Fibroblast of peridontal ligament (primary cell): ENCODE data around the gene TMEM69.
A peak's percentile ranks its signal among the peaks of the same experiment; 100 is the strongest.
"Not testable (repeated sequence)": the region's sequence is repeated elsewhere in the genome, so short reads cannot be mapped to it uniquely, and the experiment has no call there.

Experiments used
- DNase-seq: peaks from one replicate; pipeline ENCODE4 v3.0.0-alpha.2; 2010; ENCODE audit errors: extremely low read depth

The TMEM69 gene, protein sequence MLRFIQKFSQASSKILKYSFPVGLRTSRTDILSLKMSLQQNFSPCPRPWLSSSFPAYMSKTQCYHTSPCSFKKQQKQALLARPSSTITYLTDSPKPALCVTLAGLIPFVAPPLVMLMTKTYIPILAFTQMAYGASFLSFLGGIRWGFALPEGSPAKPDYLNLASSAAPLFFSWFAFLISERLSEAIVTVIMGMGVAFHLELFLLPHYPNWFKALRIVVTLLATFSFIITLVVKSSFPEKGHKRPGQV

DNA sequence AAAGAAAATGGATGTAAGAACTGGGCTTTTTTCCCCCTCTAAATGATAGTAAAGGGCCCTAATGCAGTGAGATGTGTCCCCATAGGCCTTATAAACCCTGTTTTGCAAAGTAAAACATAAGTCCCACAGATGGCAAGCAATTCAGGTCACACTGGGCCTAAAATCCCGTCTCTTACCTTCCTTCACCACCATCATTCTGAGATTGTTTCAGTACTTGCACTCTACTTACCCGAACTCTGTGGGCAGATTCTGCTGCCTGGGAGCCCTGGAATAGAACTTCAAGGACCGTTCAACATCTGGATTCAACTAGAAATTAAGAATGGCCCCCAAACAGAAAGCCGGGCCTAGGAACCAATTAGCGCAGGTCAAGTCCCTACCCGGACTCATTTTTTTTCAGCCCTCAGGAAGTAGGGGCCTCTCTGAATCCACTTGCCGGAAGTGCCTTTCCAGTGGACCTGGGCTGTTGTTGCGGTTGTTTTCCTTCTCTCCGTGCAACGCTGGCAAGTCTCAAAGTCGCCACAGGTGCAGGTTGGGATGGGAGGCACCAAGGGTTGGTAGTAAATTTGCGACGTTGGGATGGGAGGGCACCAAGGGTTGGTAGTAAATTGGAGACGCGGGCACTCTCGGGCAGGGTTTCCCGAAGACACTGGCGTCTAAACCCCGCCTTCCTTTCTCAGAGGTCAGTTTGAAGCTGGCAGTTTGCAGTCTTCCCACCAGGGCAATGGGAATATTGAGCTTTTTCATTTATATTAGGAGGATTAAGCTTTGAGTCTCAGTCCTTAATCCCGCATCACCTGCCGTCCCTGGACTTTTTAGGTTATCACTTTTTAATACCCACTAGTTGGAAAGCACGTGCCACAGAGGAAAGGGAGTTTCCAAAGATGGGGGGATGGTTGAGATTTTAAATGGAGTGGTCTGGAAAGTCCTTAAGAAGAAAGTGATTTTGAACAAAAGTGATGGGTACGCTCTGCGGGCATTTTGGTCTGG lies at the start of gene TMEM69:
Gene TMEM69, plus strand, starts transcription at position 428 of the 987 bp plus-strand sequence. CDS start 2,888 bp downstream, outside the sequence.
- DNase-seq: peak; percentile 96

DNA sequence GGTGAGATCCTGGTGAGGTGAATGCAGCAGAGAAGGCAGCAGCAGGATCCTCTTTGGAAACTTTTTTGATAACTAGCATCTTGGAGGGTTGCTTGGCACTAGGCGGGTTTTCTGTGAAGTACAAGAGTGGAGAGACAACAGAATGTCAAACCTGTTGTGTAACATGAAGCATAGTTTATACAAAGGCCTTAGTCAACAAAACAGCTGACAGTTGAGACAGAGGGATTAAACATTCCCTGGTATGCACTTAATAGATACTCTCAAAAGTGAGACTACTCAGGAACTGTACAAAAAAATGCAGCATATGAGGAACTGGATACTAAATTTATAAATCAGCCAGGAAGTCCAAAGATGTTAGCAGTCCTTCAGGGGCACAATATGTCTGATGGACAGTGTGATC lies 47.7 kb upstream of the TMEM69 start:
- DNase-seq: no peak

DNA sequence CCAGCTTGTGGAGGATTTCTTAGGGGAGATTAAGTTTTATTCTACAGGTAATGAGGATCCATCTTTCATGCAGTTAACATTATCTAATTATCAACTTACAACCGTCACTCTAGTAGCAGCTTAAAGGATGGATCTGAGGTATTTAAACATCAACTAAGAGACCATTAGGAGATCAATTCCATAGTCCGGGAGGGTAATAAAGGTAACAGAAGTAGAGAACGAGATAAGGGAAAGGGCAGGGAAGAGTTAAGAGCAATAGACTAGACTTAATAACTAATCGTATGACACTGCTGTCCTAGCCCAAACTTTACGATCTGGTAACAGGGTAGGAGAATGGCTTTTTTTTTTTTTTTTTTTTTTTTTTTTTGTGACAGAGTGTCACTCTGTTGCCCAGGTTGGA lies 44.7 kb upstream of the TMEM69 start:
- DNase-seq: no peak

DNA sequence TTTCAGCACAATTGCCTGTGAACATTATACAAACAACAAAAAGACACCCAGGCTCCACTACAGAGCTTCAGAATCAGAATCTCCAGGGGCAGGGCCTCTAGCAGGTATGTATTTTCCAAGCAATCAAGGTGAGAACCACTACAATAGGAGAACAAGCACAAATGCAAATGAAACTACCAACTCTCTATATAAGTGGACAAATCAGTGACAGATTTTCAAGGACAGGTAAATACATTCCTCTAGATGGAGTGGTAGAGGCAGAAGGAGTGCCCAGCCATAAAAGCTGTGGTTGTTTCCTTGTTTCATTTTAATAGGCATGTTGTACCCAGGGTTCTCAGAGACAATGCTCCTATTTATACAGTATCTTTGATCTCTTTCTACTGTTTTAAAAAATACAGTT lies 44.0 kb upstream of the TMEM69 start:
- no peak for DNase-seq

DNA sequence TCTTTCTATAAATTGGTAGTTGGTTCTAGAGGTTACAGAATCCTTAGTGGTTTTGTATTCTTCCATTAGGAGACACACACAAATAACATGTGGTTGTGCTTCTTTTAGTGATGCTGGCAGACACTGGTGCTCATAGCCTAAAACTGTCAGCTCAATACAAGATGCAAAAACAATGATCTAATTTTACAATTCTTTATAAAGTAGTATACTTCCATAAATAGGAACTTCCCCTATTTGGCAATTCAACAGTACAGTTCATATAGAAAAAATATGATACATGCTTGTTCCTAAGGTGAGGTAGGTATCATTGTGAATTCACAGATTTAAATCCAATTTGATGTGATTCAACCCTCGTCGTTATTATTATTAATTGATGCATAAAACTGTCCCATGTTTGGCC lies 43.3 kb upstream of the TMEM69 start:
- no peak for DNase-seq

DNA sequence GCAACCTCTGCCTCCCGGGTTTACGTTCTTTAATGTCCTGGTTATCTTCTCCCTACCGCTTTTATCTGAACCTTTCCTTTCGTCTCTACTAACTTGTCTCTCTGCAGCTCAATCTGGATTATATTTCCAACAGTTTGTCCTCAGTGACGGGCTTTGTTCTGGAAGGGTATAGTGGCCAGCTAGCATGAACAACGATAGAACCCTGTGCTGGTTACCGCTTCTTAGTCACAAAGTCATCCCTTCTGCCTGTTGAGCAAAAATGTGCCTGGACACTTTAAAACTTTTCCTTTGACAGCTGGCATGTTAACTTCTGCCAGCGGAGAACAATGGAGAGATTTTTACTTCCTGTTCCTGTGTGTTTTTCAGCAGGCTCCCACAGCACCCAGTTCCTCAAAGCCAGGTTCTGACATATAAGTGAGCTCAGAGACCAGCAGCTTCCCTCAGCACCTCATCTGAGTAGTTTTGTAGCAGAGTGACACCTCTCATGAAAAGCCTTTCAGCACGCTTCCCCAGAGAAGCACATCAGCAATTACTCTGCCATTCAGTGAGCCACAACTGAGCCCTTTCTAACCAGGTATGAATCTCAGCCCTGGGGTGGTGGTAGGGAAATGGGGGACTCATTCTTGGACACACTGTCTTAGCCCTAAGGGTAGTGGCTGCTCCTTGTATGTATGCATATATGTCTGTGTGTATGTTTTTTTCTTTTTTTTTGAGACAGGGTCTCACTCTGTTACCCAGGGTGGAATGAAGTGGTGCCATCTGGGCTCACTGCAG lies 40.5 kb upstream of the TMEM69 start:
- DNase-seq: no peak

DNA sequence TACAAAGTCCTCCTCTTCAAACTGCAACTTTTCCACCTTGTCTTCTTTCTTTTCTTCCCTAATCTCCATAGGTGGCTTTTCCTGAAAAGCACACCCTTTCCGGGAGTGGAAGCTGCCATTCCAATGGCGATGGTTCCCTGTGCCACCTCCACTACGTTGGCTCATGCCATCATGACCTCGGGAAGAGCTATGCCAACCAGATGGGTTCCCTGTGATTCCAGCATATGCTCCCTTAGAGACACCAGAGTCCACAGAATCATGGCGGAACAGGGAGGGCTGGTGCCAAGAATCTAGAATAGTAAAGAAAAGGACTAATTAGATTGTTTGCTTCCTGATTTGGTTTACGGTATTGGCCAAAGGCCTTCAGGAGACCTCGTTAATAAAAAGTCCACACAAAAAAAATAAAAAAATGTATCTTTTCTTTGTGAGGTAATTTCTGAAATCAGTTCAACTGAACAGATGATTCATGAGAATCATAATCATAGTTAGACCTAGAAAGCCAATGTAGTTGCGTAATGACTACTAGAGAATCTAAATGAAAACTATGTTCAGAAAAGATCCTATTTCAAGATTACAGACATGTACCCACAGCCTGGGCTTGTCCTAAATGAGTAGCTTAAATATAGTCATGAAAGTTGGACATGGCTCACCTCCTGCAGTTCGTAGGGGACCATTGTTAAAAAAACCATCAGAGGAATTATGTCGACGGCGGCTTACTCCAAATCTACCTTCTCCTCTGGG lies 33.3 kb upstream of the TMEM69 start:
- peak; percentile 88 for DNase-seq

DNA sequence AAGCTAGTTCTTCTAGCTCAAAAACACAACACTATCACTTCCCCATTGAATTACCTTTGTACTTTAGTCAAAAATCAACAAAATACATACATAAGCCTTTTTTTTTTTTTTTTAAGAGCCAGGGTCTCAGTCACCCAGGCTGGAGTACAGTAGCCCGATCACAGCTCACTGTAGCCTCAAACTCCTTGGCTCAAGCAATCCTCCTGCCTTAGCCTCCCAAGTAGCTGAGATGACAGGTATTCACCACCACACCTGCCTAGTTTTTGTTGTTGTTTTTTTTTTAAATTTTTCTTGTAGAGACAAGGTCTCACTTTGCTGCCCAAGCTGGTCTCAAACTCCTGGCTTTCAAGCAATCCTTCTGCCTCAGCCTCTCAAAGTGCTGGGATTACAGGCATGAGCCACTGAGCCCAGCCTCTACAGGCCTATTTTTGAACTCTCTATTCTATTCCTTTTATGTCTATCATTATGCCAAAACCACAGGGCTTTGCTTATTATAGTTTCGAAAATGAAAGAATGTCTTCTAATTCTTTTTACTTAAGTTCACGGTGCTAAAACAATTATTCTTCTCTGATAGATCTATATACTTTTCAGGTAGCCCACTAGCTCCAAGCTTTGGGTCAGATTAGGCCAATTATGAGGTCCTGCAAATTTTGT lies 31.3 kb upstream of the TMEM69 start:
- DNase-seq: no peak

DNA sequence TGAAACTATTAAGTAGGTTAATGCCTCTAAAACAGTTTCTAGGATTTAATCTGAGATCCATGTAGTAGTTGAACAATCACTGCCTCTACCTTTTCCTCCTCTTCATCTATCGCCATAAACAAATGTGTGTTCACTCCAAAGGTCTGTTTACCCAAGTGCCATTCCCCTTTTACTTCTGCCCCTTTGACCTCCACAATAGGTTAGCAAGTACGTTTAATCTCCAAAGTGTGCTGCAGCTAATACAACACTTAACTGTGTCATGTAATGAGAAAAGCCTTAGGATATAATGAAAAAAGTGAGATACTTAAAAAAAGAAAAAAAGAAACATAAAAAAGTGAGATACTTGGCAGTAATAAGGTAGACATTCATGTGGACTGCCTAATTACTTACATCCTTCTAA lies 29.8 kb upstream of the TMEM69 start:
- DNase-seq: no peak

DNA sequence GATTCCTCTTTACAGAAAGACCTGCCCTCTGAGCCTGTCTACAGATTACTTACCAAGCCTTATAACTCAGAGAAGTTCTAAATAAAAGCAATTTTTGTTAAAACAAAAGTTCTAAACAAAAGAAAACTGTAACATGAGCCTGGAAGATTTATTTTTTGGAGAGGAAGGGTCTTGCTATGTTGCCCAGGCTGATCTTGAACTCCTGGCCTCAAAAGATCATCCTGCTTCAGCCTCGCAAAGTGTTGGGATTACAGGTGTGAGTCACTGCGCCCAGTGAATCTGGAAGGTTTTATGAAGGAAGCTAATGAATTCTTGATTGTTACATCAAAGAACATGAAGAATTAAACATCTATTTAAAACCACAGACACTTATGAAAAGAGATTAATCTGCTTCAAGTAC lies 28.8 kb upstream of the TMEM69 start:
- DNase-seq: no peak

DNA sequence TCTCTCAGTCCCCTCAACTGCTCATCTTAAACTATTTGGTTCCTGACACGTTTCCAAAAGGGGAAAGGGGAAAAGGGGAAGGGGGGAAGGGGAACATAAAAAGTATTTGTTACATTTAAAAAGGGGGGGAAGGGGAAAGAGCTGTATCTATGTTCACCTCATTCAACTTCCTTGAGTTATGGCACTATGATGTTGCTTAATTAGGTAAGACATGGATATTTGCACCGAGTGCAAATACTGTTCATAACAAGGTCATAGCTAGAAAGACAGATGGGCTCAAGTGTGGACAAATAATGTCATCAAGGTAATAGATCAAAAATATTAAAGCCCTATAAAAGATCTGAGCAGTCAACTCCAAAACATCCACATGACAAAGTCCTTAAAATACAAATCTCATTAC lies 27.6 kb upstream of the TMEM69 start:
- no peak for DNase-seq

DNA sequence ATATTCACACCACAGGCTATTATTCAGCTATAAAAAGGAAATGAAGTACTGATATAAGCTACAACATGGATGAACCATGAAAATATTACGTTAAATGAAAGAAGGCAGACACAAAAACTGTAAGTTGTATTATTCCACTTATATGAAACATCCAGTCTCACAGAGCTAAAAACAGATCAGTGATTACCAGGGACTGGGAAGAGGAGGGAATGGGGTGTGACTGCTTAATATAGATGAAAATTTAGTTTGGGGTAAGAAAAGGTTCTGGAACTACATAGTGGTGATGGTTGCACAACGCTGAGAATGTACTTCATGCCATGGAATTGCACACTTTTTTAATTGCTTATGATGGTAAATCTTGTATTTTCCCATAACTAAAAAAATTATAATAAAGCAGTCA lies 21.1 kb upstream of the TMEM69 start:
- no peak for DNase-seq

DNA sequence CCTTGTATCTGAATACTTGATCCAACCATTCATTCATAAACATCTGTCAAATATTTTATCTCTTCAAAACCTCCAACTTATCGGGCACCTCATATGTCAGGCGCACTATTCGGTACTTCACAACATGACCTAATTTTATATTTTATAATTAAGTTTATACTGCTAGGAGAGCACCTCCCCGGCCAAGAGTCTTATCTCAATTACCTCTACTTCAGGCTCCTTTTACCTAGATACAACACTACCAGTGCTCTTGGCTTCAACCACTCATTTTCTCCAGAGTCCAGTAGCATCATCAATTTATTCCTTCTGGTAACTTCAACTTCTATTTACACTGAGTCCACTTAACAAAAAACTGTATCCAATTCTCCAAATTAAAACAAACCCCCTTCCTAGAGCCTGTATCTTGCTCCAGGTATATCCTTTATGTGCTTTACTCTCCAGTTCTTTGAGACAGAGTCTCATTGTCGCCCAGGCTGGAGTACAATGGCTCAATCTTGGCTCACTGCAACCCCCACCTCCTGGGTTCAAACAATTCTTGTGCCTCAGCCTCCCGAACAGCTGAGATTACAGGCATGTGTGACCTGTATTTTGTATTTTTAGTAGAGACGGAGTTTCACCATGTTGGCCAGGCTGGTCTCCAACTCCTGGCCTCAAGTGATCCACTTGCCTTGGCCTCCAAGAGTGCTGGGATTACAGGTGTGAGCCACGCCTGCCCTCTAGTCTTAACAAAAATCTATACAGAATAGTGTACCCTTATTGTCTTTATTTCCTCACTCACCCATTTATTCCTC lies 20.5 kb upstream of the TMEM69 start:
- no peak for DNase-seq

DNA sequence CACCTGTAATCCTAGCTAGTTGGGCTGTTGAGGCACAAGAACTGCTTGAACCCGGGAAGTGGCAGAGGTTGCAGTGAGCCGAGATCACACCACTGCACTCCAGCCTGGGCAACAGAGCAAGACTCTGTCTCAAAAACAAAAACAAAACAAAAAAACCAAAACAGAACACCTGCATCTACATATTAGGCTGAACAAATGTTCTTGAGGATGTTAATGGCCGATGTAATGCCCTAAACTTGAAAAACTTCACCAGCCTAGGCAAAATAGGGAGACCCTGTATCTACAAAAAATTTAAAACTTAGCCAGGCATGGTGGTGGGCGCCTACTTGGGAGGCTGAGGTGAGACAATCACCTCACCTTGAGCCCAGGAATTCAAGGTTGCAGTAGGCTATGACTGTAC lies 19.5 kb upstream of the TMEM69 start:
- DNase-seq: no peak

DNA sequence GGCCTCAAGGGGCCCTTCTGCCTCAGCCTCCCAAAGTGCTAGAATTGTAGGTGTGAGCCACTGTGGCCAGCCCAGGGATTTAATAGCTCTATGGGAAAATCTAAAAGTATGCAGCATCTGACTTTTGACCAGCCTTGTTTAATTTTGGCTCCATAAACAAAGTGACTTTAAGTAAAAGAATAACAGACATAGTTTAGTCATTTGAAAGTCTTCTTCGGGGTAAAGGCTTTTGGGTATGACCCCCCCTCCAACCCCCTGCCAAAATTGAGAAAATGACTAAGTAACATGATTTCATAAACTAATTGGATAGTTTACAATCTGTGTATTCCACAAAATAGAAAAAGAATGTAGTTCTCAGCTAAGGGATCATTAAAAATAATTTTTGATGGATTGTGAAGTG lies 18.6 kb upstream of the TMEM69 start:
- DNase-seq: peak; percentile 63

DNA sequence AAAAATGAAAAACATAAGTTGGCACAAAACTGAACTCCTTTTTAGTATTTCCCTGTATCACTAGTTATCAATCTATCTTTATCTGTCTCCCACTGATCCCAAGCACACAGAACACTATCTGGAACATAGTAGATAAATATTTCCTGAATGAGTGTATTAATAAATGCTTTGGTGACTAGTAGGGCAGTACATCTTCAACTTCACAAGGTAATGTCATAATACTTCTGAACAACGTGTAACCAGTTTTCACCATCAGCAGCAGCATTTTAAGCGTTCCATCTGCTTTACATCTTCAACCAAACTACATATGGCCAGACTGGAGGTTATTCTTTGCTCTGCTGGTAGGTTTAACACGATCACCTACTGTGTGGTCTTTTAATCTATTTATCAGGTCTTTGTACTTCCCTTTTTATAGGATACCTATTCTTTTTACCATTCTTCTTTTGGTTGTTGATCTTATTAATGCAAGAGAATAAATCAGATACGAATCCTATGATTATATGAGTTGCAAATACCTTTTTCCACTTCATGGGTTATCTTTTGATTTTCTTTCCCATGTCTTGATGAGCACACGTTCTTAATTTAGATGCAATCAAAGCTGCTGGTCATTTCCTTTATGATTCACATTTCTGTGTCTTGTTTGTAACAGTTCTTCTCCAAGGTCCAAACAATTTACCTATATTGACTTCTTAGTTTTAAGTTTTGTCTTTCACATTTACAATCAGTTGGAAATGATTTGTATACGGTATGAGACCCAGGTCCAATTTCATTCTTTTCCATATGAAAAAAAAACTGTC lies 17.9 kb upstream of the TMEM69 start:
- no peak for DNase-seq

DNA sequence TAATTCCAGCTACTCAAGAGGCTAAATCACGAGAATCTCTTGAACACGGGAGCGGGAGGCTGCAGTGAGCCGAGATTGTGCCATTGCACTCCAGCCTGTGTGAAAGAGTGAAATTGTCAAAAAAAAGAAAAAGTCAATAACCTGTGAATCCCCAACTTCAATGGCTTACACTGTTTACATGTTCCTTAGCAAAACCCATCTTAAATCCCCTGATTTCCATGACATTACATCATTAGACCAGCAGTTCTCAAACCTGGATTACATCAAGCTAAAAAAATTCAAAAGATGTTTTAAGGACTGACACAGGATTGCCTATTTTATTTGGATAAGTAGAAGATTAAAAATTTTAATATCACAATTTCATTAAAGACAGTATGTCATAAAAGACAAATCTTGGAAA lies 14.0 kb upstream of the TMEM69 start:
- DNase-seq: no peak

DNA sequence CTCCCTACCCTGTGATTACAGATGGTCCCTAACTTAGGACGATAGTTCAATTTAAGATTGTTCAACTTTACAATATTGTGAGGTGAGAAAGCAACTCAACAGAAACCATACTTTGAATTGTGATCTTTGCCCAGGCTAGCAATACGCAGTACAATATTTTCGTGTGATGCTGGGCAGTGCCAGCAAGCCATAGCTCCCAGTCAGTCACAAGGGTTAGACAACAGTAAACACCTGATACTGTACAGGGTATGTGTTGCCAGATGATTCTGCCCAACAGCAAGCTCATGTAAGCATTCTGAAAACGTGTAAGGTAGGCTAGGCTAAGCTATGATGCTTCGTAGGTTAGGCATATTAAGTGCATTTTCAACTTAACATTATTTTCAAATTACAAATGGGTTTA lies 13.5 kb upstream of the TMEM69 start:
- DNase-seq: no peak

DNA sequence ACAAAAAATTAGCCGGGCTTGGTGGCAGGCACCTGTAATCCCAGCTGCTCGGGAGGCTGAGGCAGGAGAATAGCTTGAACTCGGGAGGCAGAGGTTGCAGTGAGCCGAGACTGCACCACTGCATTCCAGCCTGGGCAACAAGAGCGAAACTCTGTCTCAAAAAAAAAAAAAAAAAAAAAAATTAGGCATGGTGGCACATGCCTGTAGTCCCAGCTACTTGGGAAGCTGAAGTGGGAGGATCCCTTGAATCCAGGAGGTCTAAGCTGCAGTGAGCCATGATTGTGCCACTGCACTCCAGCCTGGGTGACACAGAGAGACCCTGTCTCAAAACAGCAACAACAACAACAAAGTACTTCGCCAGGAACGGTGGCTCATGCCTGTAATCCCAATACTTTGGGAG lies 11.4 kb upstream of the TMEM69 start:
- not testable (repeated sequence) for DNase-seq
